GM12872 (cell line): ENCODE measurements around the gene TMTC4.

ENCODE experiments used
- TF ChIP-seq, protein P1 (sequence below): IDR thresholded peaks from 3 replicates; pipeline ENCODE4 v1.5.1; 2011; ENCODE audit warnings: low read depth, mild to moderate bottlenecking, low read length, moderate library complexity; ENCODE audit not compliant: insufficient read depth

The TMTC4 gene

DNA sequence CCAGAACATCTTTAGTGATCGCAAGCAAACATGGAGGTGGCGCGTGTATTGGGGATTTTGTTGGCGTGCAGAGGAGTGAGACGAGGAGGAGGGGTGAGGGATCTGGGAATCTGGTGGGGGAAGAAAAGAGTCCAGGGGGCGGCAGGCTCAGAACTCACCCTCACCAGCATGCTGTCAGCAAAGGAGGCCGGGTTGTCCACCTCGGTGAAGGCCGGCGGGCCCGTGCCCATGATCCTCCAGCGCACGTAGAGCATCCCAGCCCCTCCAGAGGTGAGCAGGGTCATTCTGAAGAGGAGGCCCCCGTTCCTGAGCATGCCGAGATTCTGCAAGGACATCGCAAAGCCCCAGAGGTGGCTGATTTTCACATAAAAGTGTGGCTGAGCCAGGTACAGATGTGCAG lies 37.2 kb downstream of the TMTC4 start:
- TF ChIP-seq, protein P1, sequence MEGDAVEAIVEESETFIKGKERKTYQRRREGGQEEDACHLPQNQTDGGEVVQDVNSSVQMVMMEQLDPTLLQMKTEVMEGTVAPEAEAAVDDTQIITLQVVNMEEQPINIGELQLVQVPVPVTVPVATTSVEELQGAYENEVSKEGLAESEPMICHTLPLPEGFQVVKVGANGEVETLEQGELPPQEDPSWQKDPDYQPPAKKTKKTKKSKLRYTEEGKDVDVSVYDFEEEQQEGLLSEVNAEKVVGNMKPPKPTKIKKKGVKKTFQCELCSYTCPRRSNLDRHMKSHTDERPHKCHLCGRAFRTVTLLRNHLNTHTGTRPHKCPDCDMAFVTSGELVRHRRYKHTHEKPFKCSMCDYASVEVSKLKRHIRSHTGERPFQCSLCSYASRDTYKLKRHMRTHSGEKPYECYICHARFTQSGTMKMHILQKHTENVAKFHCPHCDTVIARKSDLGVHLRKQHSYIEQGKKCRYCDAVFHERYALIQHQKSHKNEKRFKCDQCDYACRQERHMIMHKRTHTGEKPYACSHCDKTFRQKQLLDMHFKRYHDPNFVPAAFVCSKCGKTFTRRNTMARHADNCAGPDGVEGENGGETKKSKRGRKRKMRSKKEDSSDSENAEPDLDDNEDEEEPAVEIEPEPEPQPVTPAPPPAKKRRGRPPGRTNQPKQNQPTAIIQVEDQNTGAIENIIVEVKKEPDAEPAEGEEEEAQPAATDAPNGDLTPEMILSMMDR, result no peak

GRCh38 chr13:100636441-100636840 lies 38.2 kb downstream of the TMTC4 start:
- TF ChIP-seq, protein P1, result no peak

DNA sequence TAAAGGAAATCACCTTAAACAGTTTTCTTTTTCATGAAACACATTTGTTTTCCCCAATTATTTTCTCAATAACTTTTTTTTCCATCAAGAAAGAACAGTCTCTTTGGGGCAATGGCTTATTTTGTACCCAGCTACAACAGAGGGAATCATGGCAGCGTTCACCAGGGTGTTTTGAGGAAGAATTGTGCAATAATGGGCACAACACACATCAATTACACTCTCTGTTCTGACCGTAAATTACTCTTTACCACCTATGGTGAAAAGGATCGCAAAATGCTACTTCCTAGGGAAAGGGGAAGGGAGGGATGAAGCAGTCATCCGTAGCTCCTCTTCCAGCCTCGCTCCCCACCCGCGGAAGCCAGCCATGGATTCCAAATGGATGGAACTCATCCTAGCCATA lies 38.6 kb downstream of the TMTC4 start:
- TF ChIP-seq, protein P1, result no peak

- TF ChIP-seq, protein P1, result no peak
Observed at GRCh38 chr13:100634696-100635095, 39.9 kb downstream of the TMTC4 start.

DNA sequence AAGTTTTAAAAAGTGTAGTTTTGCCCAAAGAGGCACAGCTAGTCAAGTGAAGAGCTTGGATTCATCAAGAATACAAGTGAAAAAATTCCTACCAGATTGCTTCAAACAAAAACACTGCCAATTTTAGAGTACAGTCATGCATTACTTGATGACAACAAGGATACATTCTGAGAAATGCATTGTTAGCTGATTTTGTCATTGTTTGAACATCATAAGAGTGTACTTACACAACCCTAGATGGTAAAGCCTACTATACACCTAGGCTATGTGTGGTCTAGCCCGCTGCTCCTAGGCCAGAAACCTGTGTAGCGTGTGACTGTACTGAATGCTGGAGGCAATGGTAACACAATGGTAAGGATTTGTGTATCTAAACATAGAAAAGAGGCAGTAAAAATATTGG lies 41.1 kb downstream of the TMTC4 start:
- TF ChIP-seq, protein P1, result no peak

GRCh38 chr13:100630555-100630954 lies 44.0 kb downstream of the TMTC4 start:
- TF ChIP-seq, protein P1, result no peak

GRCh38 chr13:100627120-100627519 lies 47.5 kb downstream of the TMTC4 start:
- TF ChIP-seq, protein P1, result no peak

DNA sequence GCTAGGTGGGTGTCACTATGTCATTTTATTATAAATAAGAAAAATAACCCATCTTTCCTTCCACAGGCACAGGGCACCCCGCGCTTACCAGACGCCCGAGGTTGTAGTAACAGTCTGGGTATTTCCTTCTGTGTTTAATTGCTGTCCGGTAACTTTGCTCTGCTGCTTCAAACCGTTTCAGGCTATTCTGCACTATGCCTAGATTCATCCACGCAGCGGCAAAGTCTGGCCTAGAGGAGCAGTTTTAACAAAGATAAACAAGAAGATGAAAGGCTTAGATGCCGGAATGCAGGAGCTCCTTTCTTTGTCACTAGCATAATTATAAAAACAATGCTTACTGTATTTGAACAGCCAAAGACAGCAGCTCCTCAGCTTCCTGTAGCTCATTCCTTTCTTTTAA lies 49.1 kb downstream of the TMTC4 start:
- TF ChIP-seq, protein P1, result no peak
